NCI-H187 (cell line): ENCODE data around the gene LENG1.

Experiments used
- DNase-seq, 2 experiments: peaks; one replicate each; lab custom pipeline; 2025; lab: John Stamatoyannopoulos, UW

Gene LENG1

DNA sequence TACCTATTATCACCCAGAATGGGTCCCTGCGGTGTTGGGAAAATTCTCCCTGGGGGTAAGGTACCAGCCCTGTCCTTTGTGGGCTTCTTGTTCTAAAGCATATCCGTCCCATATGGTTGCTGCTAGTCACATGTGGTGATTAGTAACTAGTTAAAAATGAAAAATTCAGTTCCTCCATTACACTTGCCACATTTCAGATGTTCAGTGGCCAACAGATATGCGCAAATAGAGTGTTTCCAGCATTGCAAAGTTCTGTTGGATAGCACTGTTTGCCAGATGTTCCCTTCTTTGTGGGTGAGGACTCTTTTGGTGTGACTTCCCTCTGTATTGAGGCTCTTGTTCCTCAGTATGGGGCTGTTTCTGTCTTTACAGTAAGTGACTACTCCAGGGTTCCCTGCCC lies 18.2 kb downstream of the LENG1 start:
- no peak for DNase-seq

GRCh38 chr19:54138489-54139256 lies 20.8 kb downstream of the LENG1 start:
- DNase-seq: no peak

GRCh38 chr19:54137699-54138488 lies 21.6 kb downstream of the LENG1 start, which contains the start of gene CNOT3:
CNOT3 (plus strand) TSS chr19:54137762; CDS start chr19:54142979, 5,217 bp downstream.
- DNase-seq: no peak

DNA sequence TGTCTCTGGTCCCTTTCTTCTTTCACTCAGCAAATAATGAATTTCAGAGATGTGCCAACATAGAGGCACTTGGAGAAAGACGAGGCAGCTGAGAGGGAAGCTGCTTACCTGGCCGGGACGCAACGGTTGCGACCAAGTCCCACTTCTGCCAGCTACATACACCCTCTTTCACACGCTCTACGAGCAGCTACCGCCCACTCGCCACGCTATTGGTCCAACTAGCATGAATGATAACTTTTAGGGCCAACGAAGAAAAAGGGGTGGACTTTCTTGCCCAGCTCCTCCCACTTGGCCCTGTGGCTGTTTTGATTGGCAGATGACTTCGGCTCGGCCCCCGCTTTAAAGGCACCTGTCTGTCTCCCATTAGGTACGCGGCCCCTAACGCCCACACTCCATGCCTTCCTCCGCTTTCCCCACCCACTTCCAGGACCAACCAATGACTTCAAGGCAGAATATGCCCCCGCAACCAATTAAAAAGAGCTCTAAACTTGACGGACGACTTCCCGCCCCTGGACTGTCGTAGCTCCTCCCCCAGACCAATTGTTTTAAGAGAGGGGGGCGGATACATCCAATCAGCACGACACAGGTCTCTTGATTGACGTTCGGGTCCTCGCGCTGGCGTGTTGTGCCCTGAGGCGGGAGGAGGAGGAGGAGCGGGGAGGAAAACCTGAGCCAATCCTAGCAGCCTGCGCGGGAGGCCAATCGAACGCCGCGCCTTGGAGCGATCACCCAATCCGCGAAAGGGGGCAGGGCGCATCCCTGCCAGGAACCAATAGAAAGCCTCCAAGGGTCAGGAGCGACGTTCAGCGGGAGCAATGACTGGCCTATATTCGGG lies 22.4 kb downstream of the LENG1 start:
- DNase-seq: peak; percentile 100

DNA sequence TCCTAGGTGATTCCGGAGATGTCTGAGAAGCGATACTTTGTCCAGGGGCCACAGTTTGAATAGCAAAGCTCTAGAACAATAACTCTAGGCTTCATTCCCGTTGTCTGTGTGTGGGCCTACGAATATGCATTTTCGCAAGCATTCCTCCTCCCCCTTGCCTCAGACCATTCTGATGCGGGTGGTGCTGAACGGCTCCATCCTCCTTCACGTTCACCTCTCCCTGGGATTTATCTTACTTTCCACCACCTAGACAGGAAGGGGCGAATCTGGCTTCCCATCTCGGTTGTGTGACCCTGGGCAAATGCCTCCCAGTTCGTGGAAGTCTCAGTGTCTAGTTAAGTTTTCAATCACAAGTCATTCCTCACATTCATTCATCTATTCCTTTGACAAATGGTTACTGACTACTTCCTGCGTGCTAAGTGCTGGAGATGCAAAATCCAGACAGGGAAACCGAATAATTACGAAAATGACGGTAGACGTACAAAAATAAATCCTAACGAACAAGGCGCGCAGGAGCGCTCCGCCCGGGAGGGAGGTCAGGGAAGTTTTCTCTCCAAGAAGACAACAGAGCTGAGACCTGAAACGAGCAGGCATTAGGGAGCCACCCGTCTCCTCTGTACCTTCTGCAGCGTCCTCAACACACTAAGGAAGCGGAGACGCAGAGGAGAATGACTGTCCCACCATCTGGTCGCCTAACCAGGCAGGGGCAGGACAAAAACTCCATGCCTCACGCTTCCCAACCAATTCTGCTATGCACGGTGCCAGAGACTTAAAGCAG lies 23.2 kb downstream of the LENG1 start:
- DNase-seq: no peak

GRCh38 chr19:54133957-54134590 lies 25.4 kb downstream of the LENG1 start:
- DNase-seq: no peak

DNA sequence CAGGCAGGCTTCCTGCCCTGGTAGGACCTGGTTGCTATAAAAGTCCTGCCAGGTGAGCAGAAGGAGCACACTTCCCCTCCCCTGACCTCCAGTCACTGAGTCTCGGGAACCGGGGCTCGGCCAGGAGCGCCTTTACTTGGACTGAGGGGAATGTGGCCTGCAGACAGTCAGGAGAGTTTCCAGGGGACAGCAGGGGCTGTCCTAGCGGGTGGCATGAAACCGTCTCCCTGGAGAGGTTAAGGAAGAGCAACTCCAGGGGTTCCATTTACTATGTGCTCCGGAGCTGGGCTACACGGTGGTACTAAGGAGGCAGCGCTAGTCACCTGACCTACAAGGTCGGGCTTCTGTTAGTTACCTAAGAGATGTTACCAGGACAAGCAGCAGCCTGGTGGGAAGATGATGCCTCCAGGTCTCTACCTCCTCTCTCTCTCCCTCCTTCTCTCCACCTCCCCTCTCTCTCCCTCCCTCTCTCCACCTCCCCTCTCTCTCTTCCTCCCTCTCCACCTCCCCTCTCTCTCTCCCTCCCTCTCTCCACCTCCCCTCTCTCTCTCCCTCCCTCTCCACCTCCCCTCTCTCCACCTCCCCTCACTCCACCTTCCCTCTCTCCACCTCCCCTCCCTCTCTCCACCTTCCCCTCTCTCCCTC lies 26.1 kb downstream of the LENG1 start:
- no peak for DNase-seq

DNA sequence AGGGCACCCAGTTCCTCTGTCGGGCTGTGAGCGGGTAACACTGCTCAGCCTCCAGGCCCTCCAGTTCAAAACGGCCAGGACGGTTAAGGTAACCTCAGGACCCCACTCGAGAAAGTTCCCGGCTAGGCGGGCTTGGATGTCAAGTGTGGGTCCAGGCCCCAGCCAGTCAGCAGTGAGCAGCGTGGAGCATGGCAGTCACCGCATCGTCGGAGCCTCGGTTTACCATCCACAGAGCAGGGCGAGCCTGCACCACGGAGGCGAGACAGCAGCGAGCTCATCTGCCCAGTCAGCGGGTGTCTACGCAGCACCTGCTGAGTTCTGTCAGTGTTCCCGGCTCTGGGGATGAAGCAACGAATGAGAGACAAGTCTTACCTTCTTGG lies 29.9 kb downstream of the LENG1 start:
- no peak for DNase-seq

- no peak for DNase-seq
These were observed 30.5 kb downstream of the LENG1 start for GRCh38 chr19:54128796-54129616.

DNA sequence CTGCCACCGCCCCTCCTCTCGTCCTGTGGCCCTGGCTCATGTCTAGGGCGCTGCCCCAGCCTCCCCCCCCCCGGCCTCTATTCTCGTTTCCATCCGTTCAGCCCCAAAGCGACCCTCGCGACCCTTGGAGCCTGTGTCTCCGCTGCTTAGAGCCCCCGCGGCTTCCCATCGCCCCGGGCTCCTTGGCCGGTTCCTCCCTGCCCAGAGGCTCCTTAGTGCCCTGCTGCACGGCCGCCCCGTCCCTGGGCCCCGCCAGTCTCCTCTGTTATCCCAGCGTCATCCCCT lies 31.1 kb downstream of the LENG1 start:
- no peak for DNase-seq

- DNase-seq: no peak
These were observed 31.7 kb downstream of the LENG1 start for GRCh38 chr19:54127688-54128440.

- DNase-seq: no peak
These were observed 33.8 kb downstream of the LENG1 start for GRCh38 chr19:54125713-54126112.

DNA sequence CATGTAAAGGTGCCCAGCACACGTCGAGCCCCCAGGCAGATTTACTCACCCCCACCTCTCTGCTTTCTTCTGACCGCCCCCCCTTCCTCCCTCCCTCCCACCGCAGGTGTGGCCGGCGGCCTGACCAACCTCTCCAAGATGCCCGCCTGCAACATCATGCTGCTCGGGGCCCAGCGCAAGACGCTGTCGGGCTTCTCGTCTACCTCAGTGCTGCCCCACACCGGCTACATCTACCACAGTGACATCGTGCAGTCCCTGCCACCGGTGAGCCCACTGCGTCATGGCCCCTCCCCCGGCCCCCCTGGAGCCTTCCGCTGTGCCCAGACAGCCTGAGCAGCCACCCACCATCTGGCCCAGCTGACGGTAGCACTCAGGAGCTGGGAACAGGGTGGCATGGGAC lies 35.1 kb downstream of the LENG1 start:
- no peak for DNase-seq

DNA sequence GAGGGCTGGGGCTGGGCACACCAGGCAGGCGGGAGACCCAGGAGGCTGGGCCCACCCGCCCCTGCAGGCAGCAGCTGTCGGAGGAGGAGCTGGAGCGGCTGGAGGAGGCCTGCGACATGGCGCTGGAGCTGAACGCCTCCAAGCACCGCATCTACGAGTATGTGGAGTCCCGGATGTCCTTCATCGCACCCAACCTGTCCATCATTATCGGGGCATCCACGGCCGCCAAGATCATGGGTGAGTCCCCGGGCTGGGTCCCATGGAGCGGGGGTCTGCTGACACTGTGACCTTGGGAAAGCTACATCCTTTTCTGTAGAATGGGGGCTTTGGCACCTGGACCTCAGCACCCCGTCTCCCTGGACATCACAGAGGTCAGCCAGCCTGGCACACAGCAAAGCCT lies 35.8 kb downstream of the LENG1 start:
- no peak for DNase-seq

GRCh38 chr19:54121259-54121658 lies 38.3 kb downstream of the LENG1 start:
- DNase-seq: no peak

- peak; percentile 97 to 99 for DNase-seq
These were observed 44.1 kb downstream of the LENG1 start, which contains the start of the genes PRPF31 and TFPT for GRCh38 chr19:54115109-54116063. PRPF31 (plus strand) TSS chr19:54115754; CDS start chr19:54118279, 2,525 bp downstream. TFPT (minus strand) TSS chr19:54115657; CDS start chr19:54115269, 388 bp downstream.

GRCh38 chr19:54114340-54115108 lies 45.0 kb downstream of the LENG1 start:
- DNase-seq: no peak
